ENCODE data around the gene PALMD. TPM values are rescaled to one million over a fixed set of nuclear protein-coding genes. Genes with fewer than 3 reads are reported as not detected.

PALMD gene
- total and polyA plus RNA-seq, 12 donors, result 81.2 to 194 (median 121) TPM

- H3K4me3 ChIP-seq, result no peak overlapping the region
- DNase-seq (no peak), ATAC-seq (no peak)
- TF ChIP-seq CTCF (IDR thresholded peaks at IDR 0.05), result no peak
- 85 to 90% methylated on average over 2 of the region's 2 CpGs for WGBS, 2 donors
- intact Hi-C loops (cut with DNase I), result no loop called here
- peaks cover 0 to 3% (median 0%) of the 10 kb centered on the region in 9 donors for H3K4me1 ChIP-seq
- H3K27ac ChIP-seq, result no peak overlapping the region
- H3K36me3 ChIP-seq, result no peaks in the 10 kb centered on the region
- H3K27me3 ChIP-seq, result no peaks in the 10 kb centered on the region
- peaks cover 0 to under 1% (median 0%) of the 10 kb centered on the region in 11 donors for H3K9me3 ChIP-seq
These were observed 32.2 kb upstream of the PALMD start for GRCh38 chr1:99613716-99614115.

DNA sequence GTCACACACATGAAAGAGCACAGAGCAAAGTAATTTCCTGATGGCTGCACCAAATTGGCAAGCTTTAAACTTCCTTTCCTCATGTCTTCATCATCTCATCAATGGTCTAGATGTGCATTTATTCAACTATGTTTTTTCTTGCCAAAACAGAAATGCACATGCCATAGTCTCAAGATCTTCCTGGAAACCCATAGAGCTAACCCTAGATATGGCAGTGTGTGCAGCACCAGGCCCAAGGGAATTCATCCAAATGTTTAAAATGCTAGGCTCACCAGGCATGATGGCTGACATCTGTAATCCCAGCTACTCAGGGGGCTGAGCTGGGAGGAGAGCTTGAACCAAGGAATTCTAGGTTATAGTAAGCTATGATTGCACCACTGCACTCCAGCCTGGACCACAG is 31.2 kb upstream of the PALMD start:
- no peaks in the 10 kb centered on the region for H3K27me3 ChIP-seq
- DNase-seq (no peak), ATAC-seq (no peak)
- TF ChIP-seq CTCF (IDR thresholded peaks at IDR 0.05), result no peak
- H3K27ac ChIP-seq, result no peak overlapping the region
- intact Hi-C loops (cut with DNase I), result no loop called here
- peaks cover 0 to 3% (median 0%) of the 10 kb centered on the region in 9 donors for H3K4me1 ChIP-seq
- H3K4me3 ChIP-seq, result no peak overlapping the region
- no peaks in the 10 kb centered on the region for H3K9me3 ChIP-seq
- H3K36me3 ChIP-seq, result no peaks in the 10 kb centered on the region

GRCh38 chr1:99619583-99619982 is 26.3 kb upstream of the PALMD start:
- DNase-seq (no peak), ATAC-seq (no peak)
- no peaks in the 10 kb centered on the region for H3K27me3 ChIP-seq
- no peaks in the 10 kb centered on the region for H3K36me3 ChIP-seq
- WGBS, 2 donors, result 92 to 95% methylated on average over 4 of the region's 4 CpGs
- H3K4me3 ChIP-seq, result no peak overlapping the region
- no peaks in the 10 kb centered on the region for H3K9me3 ChIP-seq
- intact Hi-C loops (cut with DNase I), result no loop called here
- TF ChIP-seq CTCF (IDR thresholded peaks at IDR 0.05), result no peak
- peaks cover 0 to 3% (median 0%) of the 10 kb centered on the region in 9 donors for H3K4me1 ChIP-seq
- H3K27ac ChIP-seq, result no peak overlapping the region

GRCh38 chr1:99621340-99621901 is 24.5 kb upstream of the PALMD start:
- TF ChIP-seq CTCF (IDR thresholded peaks at IDR 0.05), result no peak
- no peak overlapping the region for H3K4me3 ChIP-seq
- DNase-seq, result no peak
- no peak overlapping the region for H3K27ac ChIP-seq
- intact Hi-C loops (cut with DNase I), result no loop called here
- no peaks in the 10 kb centered on the region for H3K36me3 ChIP-seq
- no peaks in the 10 kb centered on the region for H3K9me3 ChIP-seq
- H3K27me3 ChIP-seq, result no peaks in the 10 kb centered on the region
- no peaks in the 10 kb centered on the region for H3K4me1 ChIP-seq
- ATAC-seq, result no peak
- 95 to 97% methylated on average over 8 of the region's 8 CpGs for WGBS, 2 donors
